Stimulated activated naive CD8-positive, alpha-beta T cell treated with anti-CD3 and anti-CD28 coated beads, Interleukin-15, Interleukin-2, amounts not matched to agents 100 U/mL and 50 U/mL, for 24 hours (primary cell): ENCODE data around the gene RNF19B.
"Not testable (repeated sequence)": the region's sequence is repeated elsewhere in the genome, so short reads cannot be mapped to it uniquely, and the experiment has no call there.

Source experiments
- ATAC-seq: fragments of 150-1000 bp; cut with Tn5 transposase; one replicate; pipeline ENCODE4 v1.10.0; 2021
- DNase-seq: peaks from one replicate; pipeline ENCODE4 v3.0.0; 2021

Gene RNF19B

GRCh38 chr1:32928285-32928684, 36.3 kb downstream of the RNF19B start:
- DNase-seq (no peak), ATAC-seq (no peak)

GRCh38 chr1:32927441-32927840, 37.2 kb downstream of the RNF19B start:
- DNase-seq, result no peak
- ATAC-seq, result no peak

- DNase-seq (no peak), ATAC-seq (no peak)
Observed at GRCh38 chr1:32926562-32926961, 38.0 kb downstream of the RNF19B start.

- DNase-seq, result no peak
Observed at GRCh38 chr1:32925403-32926162, 39.0 kb downstream of the RNF19B start.

GRCh38 chr1:32924881-32925344, 39.7 kb downstream of the RNF19B start:
- peak; percentile 25 for DNase-seq
- ATAC-seq, result peak; percentile 47

More at GRCh38 chr1:32925403-32926162, 39.0 kb downstream of the RNF19B start:
- peak; percentile 55 for ATAC-seq

GRCh38 chr1:32920833-32921232, 43.8 kb downstream of the RNF19B start:
- no peak for DNase-seq
- no peak for ATAC-seq

- DNase-seq, result no peak
- no peak for ATAC-seq
Observed at GRCh38 chr1:32919811-32920733, 44.5 kb downstream of the RNF19B start.

GRCh38 chr1:32918179-32918578, 46.4 kb downstream of the RNF19B start:
- ATAC-seq, result no peak

GRCh38 chr1:32917521-32917920, 47.1 kb downstream of the RNF19B start:
- ATAC-seq (peak; percentile 57), DNase-seq (no peak)

More at GRCh38 chr1:32918179-32918578, 46.4 kb downstream of the RNF19B start:
- no peak for DNase-seq

GRCh38 chr1:32915766-32916706, 48.6 kb downstream of the RNF19B start:
- ATAC-seq (no peak), DNase-seq (no peak)

- ATAC-seq (no peak), DNase-seq (no peak)
Observed at GRCh38 chr1:32910319-32910718, 54.3 kb downstream of the RNF19B start.

- ATAC-seq (no peak), DNase-seq (no peak)
Observed at GRCh38 chr1:32907435-32907834, 57.2 kb downstream of the RNF19B start.

- no peak for ATAC-seq
Observed at GRCh38 chr1:32906654-32907053, 58.0 kb downstream of the RNF19B start.

GRCh38 chr1:32905588-32905987, 59.0 kb downstream of the RNF19B start:
- not testable (repeated sequence) for ATAC-seq, DNase-seq

More at GRCh38 chr1:32906654-32907053, 58.0 kb downstream of the RNF19B start:
- DNase-seq, result no peak

- DNase-seq, result no peak
- ATAC-seq, result no peak
Observed at GRCh38 chr1:32904797-32905196, 59.8 kb downstream of the RNF19B start.

GRCh38 chr1:32903991-32904785, 60.4 kb downstream of the RNF19B start:
- ATAC-seq (no peak), DNase-seq (no peak)

- ATAC-seq (no peak), DNase-seq (no peak)
Observed at GRCh38 chr1:32902535-32902920, 62.1 kb downstream of the RNF19B start.

- ATAC-seq, result no peak
Observed at GRCh38 chr1:32901823-32902534, 62.6 kb downstream of the RNF19B start.

GRCh38 chr1:32900956-32901822, 63.4 kb downstream of the RNF19B start, which contains the start of gene TMEM54:
TMEM54 (minus strand) TSS chr1:32901389; CDS start chr1:32901238, 151 bp downstream.
- ATAC-seq (peak; percentile 57), DNase-seq (peak; percentile 33)

More at GRCh38 chr1:32901823-32902534, 62.6 kb downstream of the RNF19B start:
- no peak for DNase-seq
